Neural progenitor cell (in vitro differentiated cells): ENCODE data around the gene FAM174A.

Experiments used
- CTCF ChIP-seq: fragments of 200-600 bp; sonication (generic); IDR thresholded peaks from 2 replicates; pipeline ENCODE4 v1.5.1; 2017; ENCODE audit warnings: antibody characterized with exemption, mild to moderate bottlenecking
- EZH2 ChIP-seq: fragments of 200-600 bp; sonication (generic); IDR thresholded peaks from 2 replicates; pipeline ENCODE4 v1.6.1; 2017; ENCODE audit warnings: antibody characterized with exemption, mild to moderate bottlenecking, moderate library complexity

DNA sequence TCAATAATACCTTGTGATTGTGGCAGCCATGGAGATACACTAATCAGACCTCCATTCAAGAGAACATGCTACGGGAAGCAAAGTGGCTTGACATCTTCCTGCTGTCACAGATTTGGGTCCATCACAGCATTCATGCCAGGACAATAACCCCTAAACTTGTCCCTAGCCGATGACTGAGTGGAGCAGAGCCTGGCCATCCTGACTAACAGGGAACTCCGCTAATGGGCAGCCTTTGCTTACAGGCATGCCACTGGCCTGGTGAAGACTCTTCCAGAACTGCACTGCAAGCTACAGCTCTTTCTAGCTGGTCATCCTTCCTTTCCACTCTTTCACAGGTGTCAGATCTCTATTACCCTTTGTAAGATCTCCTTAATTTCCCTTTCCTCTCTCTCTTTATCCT lies 16.0 kb downstream of the FAM174A start:
- TF ChIP-seq CTCF (no peak), EZH2 (no peak)
